Activated B cell treated with CpG ODN at 0.5 μM for 24 hours (primary cell): Measurements from ENCODE around the gene BPHL. TPM values are rescaled to one million over a fixed set of nuclear protein-coding genes. Genes with fewer than 3 reads are reported as not detected.

Experiments
- ATAC-seq: fragments of 200-7000 bp; cut with Tn5 transposase; one replicate; pipeline ENCODE4 v1.10.0; 2021; ENCODE audit warnings: low read depth, mild to moderate bottlenecking, moderate library complexity
- CTCF ChIA-PET: fragments of 350-600 bp; sonication (Branson Sonifier 250); formaldehyde crosslinking; loops from one replicate; lab custom pipeline; 2021; ENCODE audit warnings: antibody characterized with exemption; lab: Charles Lee
- POLR2A ChIA-PET: fragments of 350-600 bp; sonication (Branson Sonifier 250); formaldehyde crosslinking; loops from one replicate; lab custom pipeline; 2021; ENCODE audit warnings: antibody characterized with exemption; lab: Charles Lee
- DNase-seq: peaks from one replicate; pipeline ENCODE4 v3.0.0; 2022
- H3K27ac Mint-ChIP-seq: one replicate; pipeline ENCODE4 v1.8.0; 2020; ENCODE audit warnings: mixed read lengths
- H3K27me3 Mint-ChIP-seq: one replicate; pipeline ENCODE4 v1.8.0; 2021; ENCODE audit warnings: mixed read lengths
- H3K36me3 Mint-ChIP-seq: one replicate; pipeline ENCODE4 v1.8.0; 2021; ENCODE audit warnings: low read depth, mixed read lengths
- H3K4me1 Mint-ChIP-seq: one replicate; pipeline ENCODE4 v1.8.0; 2021; ENCODE audit warnings: mixed read lengths
- H3K4me3 Mint-ChIP-seq: one replicate; pipeline ENCODE4 v1.8.0; 2020; ENCODE audit warnings: mild to moderate bottlenecking, mixed read lengths
- H3K9me3 Mint-ChIP-seq: one replicate; pipeline ENCODE4 v1.8.0; 2020; ENCODE audit warnings: mixed read lengths
- CTCF ChIP-seq: fragments of 200-600 bp; IDR thresholded peaks from one replicate; pipeline ENCODE4 v1.8.0; 2022; ENCODE audit warnings: antibody characterized with exemption, mild to moderate bottlenecking
- intact Hi-C: fragments of 100-400 bp; cut with micrococcal nuclease; formaldehyde crosslinking; loops from one replicate; pipeline ENCODE4 v1.15.1; 2024
- total RNA-seq: library from RNA; stranded (reverse); gene quantifications from 2 replicates; pipeline ENCODE4 v1.2.3, GENCODE V29; 2022

The BPHL gene
- total RNA-seq, 1 donor from 2014 or later, result 10.5 TPM

DNA sequence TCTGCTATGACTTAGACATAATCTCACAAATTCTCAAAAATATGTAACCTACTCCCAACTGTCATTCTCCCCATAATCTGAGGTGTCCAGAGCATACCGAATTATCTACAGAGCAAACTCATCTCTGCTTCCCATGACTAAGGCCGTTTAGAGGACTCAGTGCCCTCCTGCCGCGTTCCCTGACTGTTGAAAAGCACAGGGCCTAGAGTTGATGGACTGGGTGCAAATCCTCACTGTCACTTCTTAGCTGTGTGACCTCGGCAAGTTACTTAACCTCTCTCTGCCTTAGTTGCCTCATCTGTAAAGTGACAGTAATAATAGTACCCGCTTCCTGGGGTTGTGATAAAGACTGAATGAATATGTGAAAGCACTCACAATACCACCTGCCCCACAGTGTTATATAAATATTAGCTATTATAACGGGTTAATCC, 43.6 kb downstream of the BPHL start:
- no peaks in the 10 kb centered on the region for H3K9me3 Mint-ChIP-seq
- no peak overlapping the region for H3K27ac Mint-ChIP-seq
- no peaks in the 10 kb centered on the region for H3K36me3 Mint-ChIP-seq
- peaks cover 28% of the 10 kb centered on the region for H3K4me1 Mint-ChIP-seq
- POLR2A ChIA-PET, result interaction anchor here (0.6 to 1.0 kb wide), 4 partner anchors 22 to 1300 kb away, joined by 3 to 7 read pairs (median 4); partner anchors contain the start of gene PSMG4
- DNase-seq (no peak), ATAC-seq (no peak)
- H3K27me3 Mint-ChIP-seq, result no peaks in the 10 kb centered on the region
- H3K4me3 Mint-ChIP-seq, result peak overlapping the region; percentile 81
- intact Hi-C loops, result loop anchor here (1.0 to 2.0 kb wide), 4 partner anchors 47 to 857 kb away; partner anchors contain the start of genes PSMG4 and RIPK1
- CTCF ChIA-PET, result interaction anchor here (0.9 kb wide), 1 partner anchor 89 kb away, joined by 4 read pairs; no protein-coding TSS in a partner anchor
- no peak for TF ChIP-seq CTCF

- H3K27ac Mint-ChIP-seq, result peak overlapping the region; percentile 69
- no peaks in the 10 kb centered on the region for H3K36me3 Mint-ChIP-seq
- no peak for TF ChIP-seq CTCF
- H3K9me3 Mint-ChIP-seq, result no peaks in the 10 kb centered on the region
- DNase-seq (peak; percentile 70), ATAC-seq (peak; percentile 82)
- intact Hi-C loops, result loop anchor here (1.0 to 2.0 kb wide), 7 partner anchors 46 to 856 kb away; partner anchors contain the start of genes PSMG4 and RIPK1
- ChIA-PET CTCF (interaction anchor here (0.9 kb wide), 1 partner anchor 88 kb away, joined by 4 read pairs; no protein-coding TSS in a partner anchor), POLR2A (interaction anchor here (0.6 to 1.0 kb wide), 4 partner anchors 22 to 1300 kb away, joined by 3 to 7 read pairs (median 4); partner anchors contain the start of gene PSMG4)
- peaks cover 2% of the 10 kb centered on the region for H3K27me3 Mint-ChIP-seq
- H3K4me1 Mint-ChIP-seq, result peaks cover 28% of the 10 kb centered on the region
- peak overlapping the region; percentile 87 for H3K4me3 Mint-ChIP-seq
These were observed 44.2 kb downstream of the BPHL start for GRCh38 chr6:3162565-3163247.

DNA sequence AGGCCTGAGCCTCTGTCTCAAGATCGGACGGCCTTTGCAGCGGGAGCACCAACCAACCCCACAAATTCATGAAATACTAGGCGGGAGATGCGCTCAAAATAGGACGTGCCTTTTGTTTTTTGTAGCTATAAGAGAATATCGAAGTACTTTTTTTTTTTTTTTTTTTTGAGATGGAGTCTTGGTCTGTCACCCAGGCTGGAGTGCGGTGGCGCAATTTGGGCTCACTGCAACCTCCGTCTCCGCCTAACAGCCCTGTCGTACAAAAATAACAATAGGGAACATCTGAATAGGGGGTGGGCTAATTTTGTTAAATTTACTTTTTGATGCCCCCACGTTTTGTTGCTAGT, 44.7 kb downstream of the BPHL start:
- ChIA-PET POLR2A (no interaction called here), CTCF (no interaction called here)
- peaks cover 2% of the 10 kb centered on the region for H3K27me3 Mint-ChIP-seq
- H3K27ac Mint-ChIP-seq, result peak overlapping the region; percentile 69
- H3K9me3 Mint-ChIP-seq, result no peaks in the 10 kb centered on the region
- peak overlapping the region; percentile 87 for H3K4me3 Mint-ChIP-seq
- ATAC-seq, result no peak
- no peaks in the 10 kb centered on the region for H3K36me3 Mint-ChIP-seq
- peaks cover 26% of the 10 kb centered on the region for H3K4me1 Mint-ChIP-seq
- no peak for DNase-seq
- TF ChIP-seq CTCF, result no peak
- intact Hi-C loops, result loop anchor here (1.0 to 2.0 kb wide), 6 partner anchors 46 to 856 kb away; partner anchors contain the start of gene RIPK1

- CTCF ChIA-PET, result no interaction called here
- H3K27ac Mint-ChIP-seq, result no peak overlapping the region
- intact Hi-C loops, result no loop called here
- DNase-seq (no peak), ATAC-seq (no peak)
- no peaks in the 10 kb centered on the region for H3K9me3 Mint-ChIP-seq
- TF ChIP-seq CTCF, result no peak
- no peaks in the 10 kb centered on the region for H3K36me3 Mint-ChIP-seq
- H3K4me1 Mint-ChIP-seq, result peaks cover 25% of the 10 kb centered on the region
- POLR2A ChIA-PET, result no interaction called here
- peaks cover 2% of the 10 kb centered on the region for H3K27me3 Mint-ChIP-seq
- H3K4me3 Mint-ChIP-seq, result peak overlapping the region; percentile 19
These were observed 45.9 kb downstream of the BPHL start for GRCh38 chr6:3164388-3164787.
